ENCODE data around the gene PLCXD1.

The PLCXD1 gene

DNA sequence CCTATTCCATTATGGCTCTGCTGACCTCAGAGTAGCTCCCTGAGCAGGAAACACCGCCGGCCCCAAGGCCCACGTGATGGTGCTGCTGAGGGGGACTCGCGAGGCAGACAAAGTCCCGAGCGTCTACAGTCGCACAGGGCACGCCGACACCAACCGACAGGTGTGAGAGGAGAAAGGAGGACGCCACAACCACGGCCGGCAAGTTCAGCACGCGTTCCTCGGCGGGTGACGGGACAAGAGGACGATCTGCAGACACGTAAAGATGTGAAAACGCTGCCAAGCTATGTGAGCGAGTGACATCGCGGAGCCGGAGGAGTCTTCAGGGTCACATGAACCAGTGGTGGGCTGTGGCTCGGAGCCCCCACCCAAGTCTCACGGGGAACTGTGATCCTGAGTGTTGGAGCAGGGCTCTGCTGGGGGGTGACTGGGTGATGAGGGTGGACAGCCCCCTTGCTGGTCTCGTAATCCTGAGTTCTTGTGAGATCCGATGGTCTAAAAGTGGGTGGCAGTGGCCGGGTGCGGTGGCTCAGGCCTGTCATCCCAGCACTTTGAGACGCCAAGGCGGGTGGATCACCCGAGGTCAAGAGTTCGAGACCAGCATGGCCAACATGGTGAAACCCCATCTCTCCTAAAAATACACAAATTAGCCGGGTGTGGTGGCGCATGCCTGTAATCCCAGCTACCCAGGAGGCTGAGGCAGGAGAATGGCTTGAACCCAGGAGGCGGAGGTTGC, 71.6 kb downstream of the PLCXD1 start:
- DNase-seq: no peak
